ENCODE results near the gene COL28A1. TPM values are rescaled to one million over a fixed set of nuclear protein-coding genes. Genes with fewer than 3 reads are reported as not detected.

The COL28A1 gene
- polyA plus RNA-seq, 1 donor: 4.0 TPM

Other genes with a start within 250 kb of the COL28A1 start
- gene MIOS, start 31.0 kb upstream of the COL28A1 start, polyA plus RNA-seq: 23.3 TPM
- gene UMAD1, start 104.9 kb upstream of the COL28A1 start, polyA plus RNA-seq: 17.5 TPM
- 30.5 TPM for gene RPA3, start 182.7 kb upstream of the COL28A1 start, polyA plus RNA-seq

Data from large intestine (tissue), 1 donor.